Gastrocnemius medialis (tissue), 4 donors: Measurements from ENCODE around the gene ARID1B.

Source experiments
- POLR2A ChIP-seq, 2 donors: fragments of 450-650 bp; IDR thresholded peaks; one replicate each; pipeline ENCODE4 v1.6.1; 2017; ENCODE audit warnings: antibody characterized with exemption in 2 of 2, mild to moderate bottlenecking in 2 of 2, moderate library complexity in 2 of 2
- TF ChIP-seq, protein P1 (sequence below), 5 experiments: fragments of 450-650 bp in 3 of 5; fragments of 200-600 bp in 2 of 5; sonication (generic) in 2 of 5; IDR thresholded peaks in 4 of 5; conservative IDR thresholded peaks in 1 of 5; 1 replicate in 4 of 5; 2 replicates in 1 of 5; pipeline ENCODE4 v1.5.1; 2016 to 2019; ENCODE audit warnings: antibody characterized with exemption in 5 of 5, mild to moderate bottlenecking in 3 of 5, moderate library complexity in 3 of 5

DNA sequence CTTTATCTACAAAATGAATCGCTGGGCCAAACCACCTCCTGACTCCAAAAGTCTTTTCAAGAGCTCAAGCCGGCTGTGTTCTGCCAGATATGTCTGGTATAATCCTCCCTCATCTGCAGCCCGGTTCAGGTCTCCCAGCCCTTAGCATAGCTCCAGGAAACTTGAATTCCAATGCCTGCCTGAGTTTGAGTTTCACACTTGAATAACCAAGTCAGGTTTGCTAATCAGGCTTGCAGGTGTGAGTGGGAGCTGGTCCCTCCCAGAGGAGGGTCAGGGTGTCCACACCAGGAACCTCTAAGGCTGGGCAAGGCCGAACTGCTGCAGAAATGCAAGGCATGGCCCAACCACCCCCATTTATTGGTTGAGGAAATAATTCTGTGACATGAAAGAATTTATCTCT lies 449.6 kb downstream of the ARID1B start:
- TF ChIP-seq, protein P1, sequence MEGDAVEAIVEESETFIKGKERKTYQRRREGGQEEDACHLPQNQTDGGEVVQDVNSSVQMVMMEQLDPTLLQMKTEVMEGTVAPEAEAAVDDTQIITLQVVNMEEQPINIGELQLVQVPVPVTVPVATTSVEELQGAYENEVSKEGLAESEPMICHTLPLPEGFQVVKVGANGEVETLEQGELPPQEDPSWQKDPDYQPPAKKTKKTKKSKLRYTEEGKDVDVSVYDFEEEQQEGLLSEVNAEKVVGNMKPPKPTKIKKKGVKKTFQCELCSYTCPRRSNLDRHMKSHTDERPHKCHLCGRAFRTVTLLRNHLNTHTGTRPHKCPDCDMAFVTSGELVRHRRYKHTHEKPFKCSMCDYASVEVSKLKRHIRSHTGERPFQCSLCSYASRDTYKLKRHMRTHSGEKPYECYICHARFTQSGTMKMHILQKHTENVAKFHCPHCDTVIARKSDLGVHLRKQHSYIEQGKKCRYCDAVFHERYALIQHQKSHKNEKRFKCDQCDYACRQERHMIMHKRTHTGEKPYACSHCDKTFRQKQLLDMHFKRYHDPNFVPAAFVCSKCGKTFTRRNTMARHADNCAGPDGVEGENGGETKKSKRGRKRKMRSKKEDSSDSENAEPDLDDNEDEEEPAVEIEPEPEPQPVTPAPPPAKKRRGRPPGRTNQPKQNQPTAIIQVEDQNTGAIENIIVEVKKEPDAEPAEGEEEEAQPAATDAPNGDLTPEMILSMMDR (IDR thresholded peaks at IDR 0.05 in 4 of 5, conservative IDR thresholded peaks at IDR 0.05 in 1 of 5), result no peak
- no peak for TF ChIP-seq POLR2A (IDR thresholded peaks at IDR 0.05)
